DND-41 (cell line): ENCODE results near the gene TCEANC2.

Experiments used
- ATAC-seq: fragments of 200-7000 bp; cut with Tn5 transposase; 3 replicates; pipeline ENCODE4 v1.9.1; 2021; ENCODE audit warnings: low read depth; ENCODE audit not compliant: insufficient read depth
- DNase-seq: peaks from one replicate; pipeline ENCODE4 v3.0.0-alpha.2; 2020
- H2AFZ ChIP-seq: 2 replicates; pipeline ENCODE4 v1.6.0; 2012; ENCODE audit warnings: low read depth, low read length
- H3K27ac ChIP-seq: 2 replicates; pipeline ENCODE4 v1.5.1; 2012; ENCODE audit warnings: low read length, inconsistent platforms
- H3K27me3 ChIP-seq: fragments of 200-600 bp; sonication (generic); 2 replicates; pipeline ENCODE4 v1.6.0; 2012; ENCODE audit warnings: low read length, mild to moderate bottlenecking, inconsistent platforms; ENCODE audit not compliant: insufficient read depth, poor library complexity
- H3K36me3 ChIP-seq: 2 replicates; pipeline ENCODE4 v1.5.1; 2012; ENCODE audit warnings: low read length, inconsistent platforms; ENCODE audit not compliant: insufficient read depth
- H3K4me1 ChIP-seq: 2 replicates; pipeline ENCODE4 v1.5.1; 2012; ENCODE audit warnings: mild to moderate bottlenecking, low read length; ENCODE audit not compliant: insufficient read depth
- H3K4me2 ChIP-seq: 2 replicates; pipeline ENCODE4 v1.6.0; 2012; ENCODE audit warnings: mild to moderate bottlenecking, moderate library complexity, low read length, inconsistent platforms; ENCODE audit not compliant: insufficient read depth
- H3K4me3 ChIP-seq, 2 experiments: fragments of 200-600 bp in 1 of 2; shearing (Covaris generic) in 1 of 2; 2 replicates each; pipeline ENCODE4 v1.5.1; 2012 to 2016; ENCODE audit warnings: inconsistent platforms in 2 of 2, low read length in 2 of 2, mild to moderate bottlenecking in 2 of 2, low read depth in 1 of 2, moderate library complexity in 1 of 2
- H3K79me2 ChIP-seq: 2 replicates; pipeline ENCODE4 v1.6.0; 2012; ENCODE audit warnings: low read length, inconsistent platforms; ENCODE audit not compliant: insufficient read depth
- H3K9ac ChIP-seq: 2 replicates; pipeline ENCODE4 v1.6.0; 2012; ENCODE audit warnings: low read depth, mild to moderate bottlenecking, inconsistent platforms, low read length, moderate library complexity
- H3K9me3 ChIP-seq: 2 replicates; pipeline ENCODE4 v1.5.1; 2012; ENCODE audit warnings: low read length, moderate library complexity, mild to moderate bottlenecking, inconsistent platforms; ENCODE audit not compliant: insufficient read depth, severe bottlenecking
- H4K20me1 ChIP-seq: 2 replicates; pipeline ENCODE4 v1.6.0; 2012; ENCODE audit warnings: low read length; ENCODE audit not compliant: insufficient read depth
- EZH2 ChIP-seq: IDR thresholded peaks from 3 replicates; pipeline ENCODE4 v1.6.1; 2012; ENCODE audit warnings: borderline replicate concordance, low read depth, mild to moderate bottlenecking, moderate library complexity, low read length, inconsistent platforms; ENCODE audit not compliant: severe bottlenecking
- TF ChIP-seq, protein P1 (sequence below): IDR thresholded peaks from 2 replicates; pipeline ENCODE4 v1.5.1; 2012; ENCODE audit warnings: borderline replicate concordance, low read length, moderate library complexity, mild to moderate bottlenecking; ENCODE audit not compliant: poor library complexity, severe bottlenecking; ENCODE audit errors: extremely low read depth

The TCEANC2 gene

DNA sequence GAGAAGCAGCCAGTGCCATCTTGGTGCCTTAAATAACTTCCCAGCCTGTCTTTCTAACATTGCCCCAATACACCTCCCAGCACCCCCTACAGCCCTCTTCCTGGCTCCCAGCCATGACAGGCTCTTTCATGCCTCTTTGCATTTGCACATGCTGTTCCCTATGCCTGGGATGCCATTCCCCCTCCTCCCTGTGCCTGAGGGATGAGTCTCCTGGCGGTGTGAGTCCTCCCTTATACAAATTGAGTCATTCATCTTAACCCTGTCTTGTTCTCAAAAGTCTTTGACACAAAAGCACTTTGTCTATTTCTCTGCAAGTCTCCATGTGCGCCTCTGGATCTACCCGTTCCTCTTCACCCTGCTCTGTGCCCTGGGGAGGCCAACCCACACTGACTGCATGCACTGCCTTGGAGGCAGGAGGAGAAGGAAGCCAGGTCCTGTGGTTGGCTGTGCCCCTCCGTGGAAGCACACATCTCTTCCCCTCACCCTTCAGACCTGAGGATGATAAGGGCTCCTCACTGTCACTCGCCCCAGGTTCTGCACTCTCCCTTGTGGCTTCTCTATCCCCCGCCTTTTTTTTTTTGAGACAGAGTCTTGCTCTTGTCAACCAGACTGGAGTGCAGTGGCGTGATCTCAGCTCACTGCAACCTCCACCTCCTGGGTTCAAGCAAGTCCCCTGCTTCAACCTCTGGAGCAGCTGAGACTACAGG lies 74.3 kb downstream of the TCEANC2 start:
- H3K79me2 ChIP-seq = no peaks in the 10 kb centered on the region
- no peak overlapping the region for H3K27ac ChIP-seq
- H3K9me3 ChIP-seq = no peaks in the 10 kb centered on the region
- no peak overlapping the region for H3K4me3 ChIP-seq
- no peak overlapping the region for H3K4me2 ChIP-seq
- ATAC-seq (peak; percentile 24; the same call in 1 of the 3 replicates), DNase-seq (no peak)
- H3K4me1 ChIP-seq = no peaks in the 10 kb centered on the region
- no peak overlapping the region for H3K9ac ChIP-seq
- no peak overlapping the region for H2AFZ ChIP-seq
- H3K36me3 ChIP-seq = no peaks in the 10 kb centered on the region
- no peaks in the 10 kb centered on the region for H4K20me1 ChIP-seq
- TF ChIP-seq, protein P1, sequence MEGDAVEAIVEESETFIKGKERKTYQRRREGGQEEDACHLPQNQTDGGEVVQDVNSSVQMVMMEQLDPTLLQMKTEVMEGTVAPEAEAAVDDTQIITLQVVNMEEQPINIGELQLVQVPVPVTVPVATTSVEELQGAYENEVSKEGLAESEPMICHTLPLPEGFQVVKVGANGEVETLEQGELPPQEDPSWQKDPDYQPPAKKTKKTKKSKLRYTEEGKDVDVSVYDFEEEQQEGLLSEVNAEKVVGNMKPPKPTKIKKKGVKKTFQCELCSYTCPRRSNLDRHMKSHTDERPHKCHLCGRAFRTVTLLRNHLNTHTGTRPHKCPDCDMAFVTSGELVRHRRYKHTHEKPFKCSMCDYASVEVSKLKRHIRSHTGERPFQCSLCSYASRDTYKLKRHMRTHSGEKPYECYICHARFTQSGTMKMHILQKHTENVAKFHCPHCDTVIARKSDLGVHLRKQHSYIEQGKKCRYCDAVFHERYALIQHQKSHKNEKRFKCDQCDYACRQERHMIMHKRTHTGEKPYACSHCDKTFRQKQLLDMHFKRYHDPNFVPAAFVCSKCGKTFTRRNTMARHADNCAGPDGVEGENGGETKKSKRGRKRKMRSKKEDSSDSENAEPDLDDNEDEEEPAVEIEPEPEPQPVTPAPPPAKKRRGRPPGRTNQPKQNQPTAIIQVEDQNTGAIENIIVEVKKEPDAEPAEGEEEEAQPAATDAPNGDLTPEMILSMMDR = no peak
- no peak for TF ChIP-seq EZH2
- H3K27me3 ChIP-seq = peaks cover under 1% of the 10 kb centered on the region

- Histone ChIP-seq H2AFZ (no peak overlapping the region), H3K4me1 (no peaks in the 10 kb centered on the region), H3K4me2 (no peak overlapping the region), H3K27me3 (no peaks in the 10 kb centered on the region), H3K9me3 (no peaks in the 10 kb centered on the region), H3K36me3 (no peaks in the 10 kb centered on the region), H3K79me2 (no peaks in the 10 kb centered on the region), H3K4me3 (no peak overlapping the region), H3K27ac (no peak overlapping the region), H4K20me1 (no peaks in the 10 kb centered on the region), H3K9ac (no peak overlapping the region)
- no peak for DNase-seq
- TF ChIP-seq, protein P1 = no peak
- TF ChIP-seq EZH2 = no peak
- no peak for ATAC-seq
Observed at GRCh38 chr1:54129858-54130257, 76.5 kb downstream of the TCEANC2 start.

GRCh38 chr1:54131419-54131818 lies 78.0 kb downstream of the TCEANC2 start:
- no peaks in the 10 kb centered on the region for H4K20me1 ChIP-seq
- ATAC-seq (no peak), DNase-seq (no peak)
- no peak overlapping the region for H3K4me2 ChIP-seq
- no peak overlapping the region for H3K9ac ChIP-seq
- H3K36me3 ChIP-seq = no peaks in the 10 kb centered on the region
- no peak overlapping the region for H3K4me3 ChIP-seq
- H3K27ac ChIP-seq = no peak overlapping the region
- no peaks in the 10 kb centered on the region for H3K9me3 ChIP-seq
- no peaks in the 10 kb centered on the region for H3K4me1 ChIP-seq
- H3K79me2 ChIP-seq = no peaks in the 10 kb centered on the region
- H2AFZ ChIP-seq = no peak overlapping the region
- no peaks in the 10 kb centered on the region for H3K27me3 ChIP-seq
- TF ChIP-seq EZH2 = no peak
- TF ChIP-seq, protein P1 = no peak

- Histone ChIP-seq H3K4me1 (no peaks in the 10 kb centered on the region), H3K9ac (no peak overlapping the region), H3K9me3 (no peaks in the 10 kb centered on the region), H3K4me2 (no peak overlapping the region), H3K27me3 (no peaks in the 10 kb centered on the region), H4K20me1 (no peaks in the 10 kb centered on the region), H3K4me3 (no peak overlapping the region), H2AFZ (no peak overlapping the region), H3K79me2 (no peaks in the 10 kb centered on the region), H3K36me3 (no peaks in the 10 kb centered on the region), H3K27ac (no peak overlapping the region)
- DNase-seq (no peak), ATAC-seq (no peak)
- TF ChIP-seq EZH2 = no peak
- TF ChIP-seq, protein P1 = no peak
Observed at GRCh38 chr1:54132495-54132894, 79.1 kb downstream of the TCEANC2 start.
